Activated CD4-positive, alpha-beta T cell treated with anti-CD3 and anti-CD28 coated beads for 48 hours (primary cell): Measurements from ENCODE around the gene ZNF728.
"Not testable (repeated sequence)": the region's sequence is repeated elsewhere in the genome, so short reads cannot be mapped to it uniquely, and the experiment has no call there.

Experiments used
- DNase-seq: peaks from one replicate; pipeline ENCODE4 v3.0.0-alpha.2; 2020

Gene ZNF728

GRCh38 chr19:23002690-23003422 lies at the start of gene ZNF728:
ZNF728 (minus strand) TSS chr19:23003176; CDS start chr19:23003030, 146 bp downstream.
- no peak for DNase-seq

GRCh38 chr19:23052349-23052748 lies 49.4 kb upstream of the ZNF728 start:
- DNase-seq, result no peak

GRCh38 chr19:23049256-23049655 lies 46.3 kb upstream of the ZNF728 start:
- no peak for DNase-seq

GRCh38 chr19:23046743-23047142 lies 43.8 kb upstream of the ZNF728 start:
- no peak for DNase-seq

GRCh38 chr19:23033721-23034120 lies 30.7 kb upstream of the ZNF728 start:
- DNase-seq, result no peak

GRCh38 chr19:23015660-23016059 lies 12.7 kb upstream of the ZNF728 start:
- no peak for DNase-seq

GRCh38 chr19:22994957-22995356 lies 8.0 kb downstream of the ZNF728 start:
- not testable (repeated sequence) for DNase-seq

- DNase-seq, result no peak
Observed at GRCh38 chr19:22976248-22976647, 26.7 kb downstream of the ZNF728 start.

GRCh38 chr19:22975546-22976136 lies 27.3 kb downstream of the ZNF728 start:
- DNase-seq, result not testable (repeated sequence)

- DNase-seq, result peak; percentile 6
Observed at GRCh38 chr19:22945560-22945959, 57.4 kb downstream of the ZNF728 start.

- DNase-seq, result no peak
Observed at GRCh38 chr19:22935151-22935550, 67.8 kb downstream of the ZNF728 start.

- not testable (repeated sequence) for DNase-seq
Observed at GRCh38 chr19:22927576-22927975, 75.4 kb downstream of the ZNF728 start.

GRCh38 chr19:22925181-22925580 lies 77.8 kb downstream of the ZNF728 start:
- DNase-seq, result not testable (repeated sequence)
